GM08714 (cell line): ENCODE results near the gene OR10AG1.

Experiments used
- H3K4me3 ChIP-seq: fragments of 200-500 bp; sonication (Bioruptor generic); 2 replicates; pipeline ENCODE4 v1.5.1; 2014; ENCODE audit warnings: mild to moderate bottlenecking, low read length, inconsistent platforms
- ZNF274 ChIP-seq: IDR thresholded peaks from 2 replicates; pipeline ENCODE4 v1.6.1; 2012; ENCODE audit warnings: mild to moderate bottlenecking, low read depth, low read length

OR10AG1 gene, protein sequence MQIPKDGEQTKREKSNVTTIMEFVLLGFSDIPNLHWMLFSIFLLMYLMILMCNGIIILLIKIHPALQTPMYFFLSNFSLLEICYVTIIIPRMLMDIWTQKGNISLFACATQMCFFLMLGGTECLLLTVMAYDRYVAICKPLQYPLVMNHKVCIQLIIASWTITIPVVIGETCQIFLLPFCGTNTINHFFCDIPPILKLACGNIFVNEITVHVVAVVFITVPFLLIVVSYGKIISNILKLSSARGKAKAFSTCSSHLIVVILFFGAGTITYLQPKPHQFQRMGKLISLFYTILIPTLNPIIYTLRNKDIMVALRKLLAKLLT

DNA sequence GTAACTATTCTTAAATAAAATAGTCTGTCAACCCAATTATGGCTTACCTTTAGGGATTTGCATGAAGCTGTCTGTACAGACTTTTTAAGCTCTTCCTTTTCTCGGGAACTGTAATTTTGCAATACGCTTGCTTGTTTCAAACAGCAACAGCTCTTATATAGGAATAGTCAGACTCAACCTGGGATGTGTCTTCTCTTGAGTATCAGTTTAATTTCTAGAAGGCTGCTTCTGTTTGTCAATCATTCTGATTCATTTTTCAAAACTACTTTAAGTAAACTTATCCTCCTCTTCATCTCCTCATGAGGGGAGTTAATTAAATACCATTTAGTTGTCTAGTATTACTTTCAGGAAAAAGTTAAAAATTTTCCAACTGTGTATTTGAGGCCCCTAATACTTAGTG is at the start of gene OR10AG1:
TSS of gene OR10AG1 (minus strand) at position 101 of the 400 bp plus-strand sequence. CDS start at position 63, 38 bp downstream.
- TF ChIP-seq ZNF274, result no peak
- no peak within 1 kb of the TSS for H3K4me3 ChIP-seq

DNA sequence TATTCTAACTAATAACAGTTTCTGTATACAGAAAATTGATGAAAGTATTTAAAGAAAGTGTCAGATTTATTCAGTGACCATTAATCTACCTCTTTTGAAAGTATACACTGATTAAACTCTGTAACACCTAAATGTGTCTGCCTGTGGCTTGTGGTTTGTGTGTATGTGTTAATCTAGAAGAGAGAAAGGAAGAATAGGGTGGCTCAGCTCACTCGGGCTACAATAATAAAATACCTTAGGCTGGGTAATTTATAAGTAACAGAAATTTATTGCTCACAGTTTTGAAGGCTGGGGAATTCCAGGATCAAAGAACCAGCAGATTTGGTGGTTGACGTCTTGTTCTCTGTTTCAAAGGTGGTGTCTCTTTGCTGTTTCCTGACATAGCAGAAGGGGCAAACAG is 44.1 kb upstream of the OR10AG1 start:
- TF ChIP-seq ZNF274, result no peak
- no peak overlapping the region for H3K4me3 ChIP-seq

DNA sequence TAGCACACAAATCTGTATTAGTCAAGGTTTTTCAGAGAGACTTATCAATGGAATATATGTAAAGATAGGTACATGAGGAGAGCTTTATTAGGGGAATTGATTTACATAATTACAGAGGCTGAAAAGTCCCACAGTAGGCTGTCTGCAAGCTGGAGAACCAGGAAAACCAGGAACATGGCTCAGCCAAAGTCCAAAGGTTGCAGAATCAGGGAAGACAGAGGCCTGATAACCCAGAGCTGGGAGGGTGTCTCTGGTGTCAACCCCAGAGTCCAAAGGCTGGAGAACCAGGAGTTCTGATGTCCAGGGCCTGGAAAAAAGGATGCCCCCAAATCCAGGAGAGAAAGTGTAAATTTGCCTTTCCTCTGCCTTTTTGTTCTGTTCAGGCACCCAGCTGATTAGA is 41.0 kb upstream of the OR10AG1 start:
- no peak for TF ChIP-seq ZNF274

DNA sequence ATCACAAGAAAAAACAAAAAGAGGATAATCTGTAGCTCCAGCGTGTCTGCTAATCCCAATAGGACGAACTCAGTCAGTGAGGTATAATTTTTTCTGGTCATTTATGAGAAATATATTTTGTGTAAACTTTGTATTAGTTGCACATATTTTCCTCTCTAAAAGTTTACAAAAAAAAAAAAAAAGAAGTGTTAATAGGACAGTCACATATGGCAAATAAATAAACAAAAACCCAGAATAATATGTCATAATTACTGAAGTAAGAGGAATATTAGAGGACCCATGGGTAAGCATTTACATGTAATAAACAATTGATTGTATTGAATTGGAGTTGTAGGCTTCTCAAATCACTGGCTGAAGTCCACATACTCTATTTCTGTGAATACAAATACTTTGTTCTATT is 24.8 kb upstream of the OR10AG1 start, which contains the start of gene OR5F1:
TSS of gene OR5F1 (minus strand) at position 101 of the 400 bp plus-strand sequence. CDS start at position 101, 0 bp downstream.
- TF ChIP-seq ZNF274, result no peak
- no peak within 1 kb of the TSS for H3K4me3 ChIP-seq

More for the DNA sequence above, 41.0 kb upstream of the OR10AG1 start:
- H3K4me3 ChIP-seq, result no peak overlapping the region

DNA sequence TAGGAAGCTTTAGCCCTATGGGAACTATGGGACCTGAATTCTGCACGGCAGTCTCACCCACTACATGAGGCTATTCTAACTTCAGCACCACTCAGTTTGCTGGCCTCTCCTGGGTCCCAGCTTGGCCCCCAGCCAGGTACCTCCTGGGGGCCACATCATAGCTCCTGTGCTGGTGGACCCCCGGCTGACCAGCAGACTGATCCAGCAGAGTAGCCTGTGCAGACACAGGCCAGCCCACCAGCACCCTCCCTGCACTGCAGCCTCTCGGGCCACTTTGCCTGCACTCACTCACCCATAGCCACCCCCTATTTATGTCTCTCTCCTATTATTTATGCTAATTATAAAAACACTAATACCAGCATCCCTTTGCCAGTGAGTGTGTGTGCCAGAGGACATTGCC is 1.2 kb upstream of the OR10AG1 start:
- no peak for TF ChIP-seq ZNF274
- H3K4me3 ChIP-seq, result no peak overlapping the region

DNA sequence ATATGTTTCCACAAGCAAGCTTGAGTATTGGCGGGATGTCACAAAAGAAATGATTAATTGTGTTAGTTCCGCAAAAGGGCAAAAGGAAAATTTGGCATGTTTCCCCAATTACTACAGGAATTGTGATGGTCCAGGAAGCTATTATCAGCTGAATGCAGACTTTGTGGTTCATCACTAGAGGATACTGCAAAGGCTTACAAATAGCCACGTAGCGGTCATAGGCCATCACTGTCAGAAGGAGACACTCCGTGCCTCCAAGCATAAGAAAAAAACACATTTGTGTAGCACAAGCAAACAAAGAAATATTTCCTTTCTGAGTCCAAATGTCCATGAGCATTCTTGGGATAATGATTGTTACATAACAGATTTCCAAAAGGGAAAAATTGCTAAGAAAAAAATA is 1.8 kb downstream of the OR10AG1 start:
- no peak overlapping the region for H3K4me3 ChIP-seq
- TF ChIP-seq ZNF274, result no peak

DNA sequence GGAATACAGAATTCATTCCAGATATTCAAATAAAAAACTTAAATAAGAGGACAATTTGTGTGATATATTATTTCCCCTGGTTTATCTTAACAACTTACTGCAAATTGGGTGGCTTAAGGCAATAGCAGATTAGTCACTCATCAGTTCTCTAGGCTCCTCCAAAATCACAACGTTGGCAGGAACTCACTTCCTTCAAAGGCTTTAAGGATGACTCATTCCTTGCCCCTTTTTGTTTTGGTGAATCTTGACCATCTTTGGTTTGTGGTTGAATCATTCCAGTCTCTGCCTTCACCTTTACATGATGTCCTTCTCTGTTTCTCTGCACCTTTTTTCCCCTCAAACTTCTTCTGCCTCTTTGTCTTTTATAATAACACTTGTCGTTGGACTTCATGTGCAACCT is 3.4 kb downstream of the OR10AG1 start:
- no peak overlapping the region for H3K4me3 ChIP-seq
- TF ChIP-seq ZNF274, result no peak

DNA sequence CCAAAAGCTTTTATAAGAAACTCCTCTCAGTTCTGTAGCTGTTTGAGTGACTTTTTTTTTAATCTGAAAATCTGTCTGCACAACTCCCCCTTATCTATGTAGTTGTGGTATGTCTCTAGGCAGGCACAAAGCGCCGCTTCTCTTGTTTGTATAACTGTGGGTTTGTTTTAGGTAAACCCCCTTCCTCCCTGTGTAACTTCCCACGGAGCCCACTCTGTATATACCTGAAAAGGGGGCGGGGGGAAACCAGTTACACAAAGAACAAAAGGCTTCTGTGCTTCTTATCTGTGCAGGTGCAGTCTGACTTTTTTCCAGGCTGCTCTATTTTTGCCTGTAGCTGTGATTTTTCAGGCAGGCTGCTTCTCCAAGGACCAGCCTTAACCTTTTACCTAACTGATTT is 13.2 kb downstream of the OR10AG1 start:
- TF ChIP-seq ZNF274, result no peak
- H3K4me3 ChIP-seq, result no peak overlapping the region

DNA sequence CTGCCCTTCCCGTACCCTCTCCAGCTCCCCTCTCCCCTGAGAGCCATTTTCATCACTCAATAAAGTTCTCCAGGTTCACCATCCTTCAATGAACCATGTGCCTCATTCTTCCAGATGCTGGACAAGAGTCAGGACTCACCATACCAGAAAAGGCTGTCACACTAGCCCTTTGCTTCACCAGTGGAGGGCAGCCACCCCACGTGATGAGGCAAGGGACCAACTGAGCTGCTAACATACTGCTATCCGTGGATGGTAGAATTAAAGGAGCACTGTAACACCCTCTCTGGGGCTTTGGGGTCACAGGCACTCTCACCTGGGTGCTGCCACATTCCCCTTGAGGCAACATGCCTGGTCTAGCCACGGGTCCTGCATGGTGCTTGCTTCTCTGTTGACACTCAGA is 20.4 kb downstream of the OR10AG1 start:
- H3K4me3 ChIP-seq, result no peak overlapping the region

DNA sequence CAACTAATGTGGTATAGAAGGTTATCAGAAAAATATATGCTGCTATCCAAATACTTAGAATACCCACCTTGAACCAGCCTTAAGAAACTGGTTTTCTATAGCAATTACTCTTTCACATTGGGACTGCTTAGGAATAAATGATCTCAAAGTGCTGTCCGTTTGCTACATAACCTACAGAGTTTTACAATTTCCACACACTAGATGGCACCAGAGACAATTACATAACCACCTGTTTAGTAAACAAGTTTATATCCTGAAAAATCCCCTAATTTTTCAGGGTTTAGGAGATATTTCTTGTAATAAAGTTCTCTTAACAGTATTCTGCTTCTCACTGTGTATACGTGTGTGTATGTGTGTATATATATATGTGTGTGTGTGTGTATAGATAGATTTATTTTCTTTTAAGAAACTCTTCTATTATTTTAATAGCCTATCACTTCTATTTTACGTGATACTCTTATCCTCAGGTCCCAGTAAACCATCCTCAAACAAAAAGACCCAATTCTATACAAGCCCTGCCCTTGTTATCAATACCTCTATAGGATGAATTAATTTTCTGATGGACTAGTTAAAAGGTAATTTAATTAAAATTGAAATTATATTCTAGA is 26.9 kb downstream of the OR10AG1 start:
- H3K4me3 ChIP-seq, result no peak overlapping the region
- no peak for TF ChIP-seq ZNF274

More for the DNA sequence above, 20.4 kb downstream of the OR10AG1 start:
- TF ChIP-seq ZNF274, result no peak

DNA sequence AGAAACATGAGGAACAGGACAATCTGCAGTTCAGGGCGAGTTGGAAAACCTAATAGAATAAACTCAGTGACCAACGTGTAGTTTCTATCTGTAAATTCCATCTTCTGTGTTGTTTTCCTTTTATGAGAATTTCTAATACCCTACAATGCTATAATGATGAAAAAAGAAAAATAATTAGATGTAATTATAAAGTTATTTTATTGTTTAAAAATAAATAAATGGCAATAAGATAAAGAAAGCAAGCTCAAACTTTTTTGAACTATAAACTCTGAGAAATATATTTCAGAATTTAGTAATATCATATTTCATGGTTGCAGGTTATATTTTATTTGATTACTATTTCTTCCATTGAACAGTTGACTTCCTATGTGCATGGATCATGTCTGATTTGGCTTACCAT is 33.4 kb downstream of the OR10AG1 start, which contains the start of gene OR5I1:
TSS of gene OR5I1 (minus strand) at position 101 of the 400 bp plus-strand sequence. CDS start at position 101, 0 bp downstream.
- H3K4me3 ChIP-seq, result no peak within 1 kb of the TSS
- no peak for TF ChIP-seq ZNF274

DNA sequence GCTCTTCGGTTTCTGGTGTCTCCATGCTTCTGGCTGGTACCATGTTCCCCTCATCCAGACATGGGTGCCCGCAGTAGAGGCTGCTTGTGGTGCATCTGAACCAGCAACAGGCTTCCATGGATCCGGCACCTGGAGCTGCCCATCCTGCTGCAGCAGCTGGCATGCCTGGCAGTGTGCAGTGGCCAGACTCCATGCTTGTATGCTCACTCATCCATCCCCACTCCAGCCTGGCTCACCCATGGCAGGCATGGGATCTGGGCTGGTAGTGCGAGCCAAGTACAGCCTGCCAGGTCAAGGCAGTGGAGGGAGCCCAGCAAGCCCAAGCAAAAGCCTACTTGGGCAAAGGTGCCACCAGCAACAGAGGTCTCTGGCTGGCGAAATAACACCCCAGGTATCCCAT is 49.2 kb downstream of the OR10AG1 start:
- no peak for TF ChIP-seq ZNF274
- H3K4me3 ChIP-seq, result no peak overlapping the region
